GM19467 (cell line): ENCODE data around the gene PPP1R1A.

Source experiments
- ATAC-seq: cut with Tn5 transposase; IDR thresholded peaks from one replicate; pipeline ENCODE4 v1.9.1; 2021; ENCODE audit warnings: mild to moderate bottlenecking, moderate library complexity; ENCODE audit not compliant: unreplicated experiment

PPP1R1A gene, protein sequence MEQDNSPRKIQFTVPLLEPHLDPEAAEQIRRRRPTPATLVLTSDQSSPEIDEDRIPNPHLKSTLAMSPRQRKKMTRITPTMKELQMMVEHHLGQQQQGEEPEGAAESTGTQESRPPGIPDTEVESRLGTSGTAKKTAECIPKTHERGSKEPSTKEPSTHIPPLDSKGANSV

DNA sequence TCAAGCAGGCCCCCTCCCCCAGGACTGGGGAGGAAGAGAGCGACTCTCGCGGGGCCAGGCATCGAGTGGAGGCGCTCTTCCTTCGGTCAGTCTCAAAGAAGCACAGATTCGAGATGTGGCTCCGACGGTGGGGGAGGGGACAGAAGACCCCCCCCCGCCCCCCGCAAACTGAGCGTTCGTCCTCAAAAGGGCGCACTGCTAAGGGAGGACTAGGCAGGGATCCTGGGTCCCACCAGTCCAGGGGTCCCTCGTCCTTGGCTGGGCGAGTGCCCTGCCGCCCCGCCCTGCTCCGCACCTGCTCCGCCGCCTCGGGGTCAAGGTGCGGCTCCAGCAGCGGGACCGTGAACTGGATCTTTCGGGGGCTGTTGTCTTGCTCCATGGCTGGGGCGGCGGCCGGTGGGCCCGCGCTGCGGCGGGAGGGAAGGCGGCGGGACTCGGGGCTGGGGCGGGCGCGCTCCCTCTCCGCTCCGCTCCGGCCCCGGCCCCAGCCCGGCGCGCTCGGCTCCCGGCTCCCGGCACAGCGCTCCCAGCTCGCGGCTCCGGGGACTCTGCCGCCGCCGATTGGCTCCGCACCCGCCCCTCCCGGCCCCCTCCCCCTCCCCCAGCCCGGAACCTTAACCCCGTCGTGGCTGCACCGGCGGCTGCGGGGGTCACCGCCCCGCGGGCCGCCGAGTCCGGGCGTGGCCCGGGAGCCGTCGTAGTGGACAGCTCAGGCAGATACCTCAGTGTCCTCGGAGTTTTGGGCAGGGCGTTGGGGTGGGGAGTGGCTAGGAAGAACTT, at the start of gene PPP1R1A:
PPP1R1A (minus strand) TSS at position 550 of the 780 bp plus-strand sequence; CDS start at position 379, 171 bp downstream.
- no peak for ATAC-seq

DNA sequence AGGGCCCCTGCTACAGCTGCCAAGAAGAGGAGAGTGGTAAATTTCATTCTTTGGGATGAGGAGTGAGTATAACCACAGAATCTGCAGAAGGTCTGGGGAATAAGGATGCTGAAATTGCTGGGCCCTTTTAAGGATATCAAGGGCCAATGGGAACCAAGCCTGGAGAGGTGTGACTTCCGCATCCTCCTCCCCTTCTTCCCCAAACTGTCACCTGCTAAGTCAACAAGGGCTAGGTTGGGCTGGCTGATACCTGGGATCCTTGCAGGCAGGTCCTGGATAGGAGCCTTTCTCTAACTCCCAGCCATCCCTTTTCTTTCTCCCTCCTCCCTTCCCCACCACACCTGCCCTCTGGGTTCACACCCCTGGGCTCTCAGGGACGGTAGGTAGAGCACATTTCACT, 46.3 kb upstream of the PPP1R1A start, which contains the start of gene LACRT:
LACRT (minus strand) TSS at position 101 of the 400 bp plus-strand sequence; CDS start at position 47, 54 bp downstream.
- ATAC-seq: no peak

DNA sequence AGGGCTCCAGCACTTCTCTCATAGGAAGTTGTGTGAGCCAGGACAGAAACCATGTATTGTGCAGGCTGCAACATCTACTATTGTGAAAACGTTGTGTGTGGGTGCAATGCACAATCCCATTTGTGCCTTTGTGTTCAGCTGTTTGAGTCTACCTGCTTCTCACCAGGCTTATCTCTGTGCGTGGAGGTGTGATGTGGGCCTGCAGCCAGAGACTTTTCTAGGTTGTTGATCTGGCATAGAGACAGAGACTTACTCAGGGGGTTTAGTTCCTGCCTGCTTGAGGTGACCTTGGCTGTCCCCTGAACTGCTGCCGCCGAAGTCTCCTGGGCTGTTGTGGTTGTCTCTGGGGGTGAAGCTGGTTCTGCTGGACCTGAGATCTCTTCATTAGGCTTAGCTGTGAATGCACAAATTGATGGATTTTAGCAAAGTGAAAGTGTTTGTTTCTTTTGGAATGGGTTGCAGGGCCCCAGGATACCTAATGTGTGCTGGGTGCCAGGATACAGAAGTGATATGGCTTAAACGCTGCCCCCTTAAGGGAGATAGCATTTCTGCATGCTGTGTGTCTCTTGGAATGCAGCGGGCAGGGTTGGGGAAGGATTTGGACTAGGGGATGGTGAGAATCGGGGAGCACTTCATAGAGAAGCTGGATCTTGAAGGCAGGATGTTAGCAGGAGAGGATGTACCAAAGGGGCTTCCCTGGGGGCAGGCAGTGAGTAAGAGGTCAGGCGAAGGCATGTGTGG, 43.7 kb upstream of the PPP1R1A start:
- ATAC-seq: no peak

DNA sequence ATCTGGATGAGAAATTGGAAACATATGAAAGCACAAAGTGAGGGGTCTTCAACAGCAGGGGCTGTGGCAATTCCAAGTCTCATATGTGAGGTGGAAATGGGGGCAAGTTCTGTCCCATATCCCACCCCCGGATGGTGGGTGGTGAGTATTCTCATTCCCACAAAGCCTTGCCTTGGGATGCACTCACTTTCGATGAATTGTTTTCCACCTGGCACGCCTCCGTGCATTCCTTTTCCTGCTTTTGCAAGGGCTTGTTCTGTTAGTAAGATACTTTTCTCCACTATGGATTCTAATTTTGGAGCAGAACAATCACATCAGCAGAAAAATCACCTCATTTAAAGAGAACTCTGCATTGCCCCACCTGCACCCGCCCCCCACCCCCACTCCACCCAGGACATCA, 43.1 kb upstream of the PPP1R1A start:
- ATAC-seq: no peak

DNA sequence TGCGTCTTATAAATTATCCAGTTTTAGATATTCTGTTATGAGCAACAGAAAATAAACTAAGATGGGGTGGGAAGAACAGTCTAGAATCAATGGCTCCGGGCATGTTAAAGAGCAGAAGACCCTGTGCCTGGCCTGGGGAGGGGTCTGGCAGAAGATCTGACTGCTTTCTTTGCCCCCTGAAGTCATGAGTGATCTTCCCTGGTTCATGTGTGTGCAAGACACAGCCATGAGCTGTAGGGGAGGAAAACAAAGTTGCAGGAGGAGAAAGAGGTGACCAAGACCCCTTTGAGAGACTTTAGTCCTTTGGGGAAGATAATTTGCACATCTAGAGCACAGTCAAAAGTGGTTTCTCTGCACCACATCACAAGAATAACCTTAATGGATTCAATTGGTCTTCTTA, 41.5 kb upstream of the PPP1R1A start:
- no peak for ATAC-seq

DNA sequence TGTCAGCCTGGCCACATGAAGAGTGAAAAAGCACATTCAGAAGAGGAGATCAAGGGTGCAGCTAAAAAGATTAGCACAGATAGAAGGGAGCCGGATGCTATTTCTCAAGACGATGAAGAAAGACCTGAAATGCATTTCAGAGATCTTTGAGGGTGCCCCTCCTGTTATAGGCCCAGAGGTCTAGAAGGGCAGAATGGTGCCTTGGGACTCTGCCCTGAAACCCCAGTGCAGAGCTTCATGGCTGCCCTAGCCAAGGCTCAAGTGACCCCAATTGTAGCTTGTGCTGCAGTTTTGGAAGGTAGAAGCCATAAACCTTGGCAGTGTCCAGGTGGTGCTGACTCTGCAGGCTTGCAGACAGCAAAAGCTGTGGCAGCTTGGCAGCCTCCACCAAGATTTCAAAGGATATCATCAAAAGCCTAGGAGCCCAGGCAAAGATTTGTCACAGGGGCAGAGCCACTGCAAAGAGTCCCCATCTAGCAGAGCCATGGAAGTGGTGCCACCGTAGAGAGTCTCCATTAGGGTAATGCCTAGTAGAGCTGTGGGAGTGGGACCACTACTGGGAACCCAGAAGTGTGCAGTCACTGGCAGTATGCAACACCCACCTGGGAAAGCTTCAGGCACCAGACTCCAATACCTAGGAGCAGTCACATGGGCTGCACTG, 39.9 kb upstream of the PPP1R1A start:
- no peak for ATAC-seq

DNA sequence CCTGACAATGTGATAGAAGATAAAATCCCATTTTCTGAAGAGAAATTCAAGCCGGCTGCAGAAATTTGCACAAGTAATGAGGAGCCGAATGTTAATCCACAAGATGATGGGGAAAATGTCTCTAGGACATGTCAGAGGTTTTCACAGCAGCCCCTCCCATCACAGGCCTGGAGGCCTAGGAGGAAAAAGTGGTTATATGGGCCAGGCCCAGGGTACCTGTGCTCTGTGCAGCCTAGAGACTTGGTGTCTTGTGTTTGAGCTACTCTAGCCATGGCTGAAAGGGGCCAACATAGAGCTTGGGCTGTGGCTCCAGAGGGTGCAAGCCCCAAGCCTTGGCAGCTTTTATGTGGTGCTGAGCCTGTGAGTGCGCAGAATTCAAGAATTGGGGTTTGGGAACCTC, 38.8 kb upstream of the PPP1R1A start:
- no peak for ATAC-seq

DNA sequence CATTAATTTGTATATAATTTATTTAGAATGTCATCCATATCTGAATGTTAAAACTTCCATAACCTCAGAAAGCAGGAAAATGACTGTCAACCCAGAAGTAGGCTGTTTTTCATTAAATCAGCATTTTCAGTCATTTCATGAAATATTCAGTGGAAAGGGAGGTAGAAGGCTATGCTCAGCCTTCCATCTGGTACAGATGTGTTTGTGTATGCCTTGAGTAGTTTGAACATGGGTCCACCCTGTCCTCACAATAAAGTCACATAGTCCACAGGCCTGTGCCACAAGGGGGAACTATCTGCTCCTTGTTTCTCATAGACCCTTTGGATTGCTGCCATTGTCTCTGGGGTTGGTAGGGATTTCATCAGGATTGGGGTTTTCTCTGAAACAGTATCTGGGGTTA, 37.1 kb upstream of the PPP1R1A start:
- ATAC-seq: no peak

DNA sequence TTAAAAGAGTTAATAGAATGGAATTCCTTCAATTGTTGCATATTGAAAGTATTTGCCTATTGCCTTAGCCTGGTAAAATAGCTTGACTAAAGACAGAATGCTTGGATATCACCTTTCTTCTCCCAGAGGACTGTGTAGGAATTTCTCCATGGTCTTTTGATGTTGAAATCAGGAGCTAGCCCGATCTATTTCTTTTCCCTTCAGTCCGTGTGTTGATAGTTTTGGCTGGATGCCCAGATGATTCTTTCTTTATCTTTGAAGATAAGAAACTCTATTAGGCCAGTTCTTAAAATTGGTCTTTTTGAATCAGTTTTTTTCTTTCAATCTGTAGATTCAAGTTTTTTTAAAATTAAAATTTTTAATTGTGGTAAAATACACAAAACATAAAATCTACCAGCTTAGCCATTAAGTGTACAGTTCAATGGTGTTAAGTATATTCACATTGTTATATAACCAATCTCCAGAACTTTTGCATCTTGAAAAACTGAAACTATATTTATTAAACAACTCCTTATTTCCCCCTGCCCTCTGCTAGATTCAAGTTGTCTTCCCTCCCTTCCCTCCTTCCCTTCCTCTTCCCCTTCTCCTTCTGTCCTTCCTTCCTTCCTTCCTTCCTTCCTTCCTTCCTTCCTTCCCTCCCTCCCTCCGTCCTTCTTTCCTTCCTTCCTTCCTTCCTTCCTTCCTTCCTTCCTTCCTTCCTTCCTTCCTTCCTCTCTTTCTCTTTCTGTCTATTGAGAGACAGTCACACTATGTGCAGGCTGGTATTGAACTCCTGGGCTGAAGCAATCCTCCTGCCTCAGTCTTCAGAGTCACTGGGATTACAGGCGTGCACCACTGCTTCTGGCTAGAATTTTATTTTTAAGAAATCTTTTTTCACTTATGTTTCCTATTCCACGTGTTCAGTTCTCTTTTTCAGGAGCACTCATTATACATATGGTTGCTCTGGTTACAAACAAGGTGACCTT, 36.1 kb upstream of the PPP1R1A start:
- no peak for ATAC-seq

DNA sequence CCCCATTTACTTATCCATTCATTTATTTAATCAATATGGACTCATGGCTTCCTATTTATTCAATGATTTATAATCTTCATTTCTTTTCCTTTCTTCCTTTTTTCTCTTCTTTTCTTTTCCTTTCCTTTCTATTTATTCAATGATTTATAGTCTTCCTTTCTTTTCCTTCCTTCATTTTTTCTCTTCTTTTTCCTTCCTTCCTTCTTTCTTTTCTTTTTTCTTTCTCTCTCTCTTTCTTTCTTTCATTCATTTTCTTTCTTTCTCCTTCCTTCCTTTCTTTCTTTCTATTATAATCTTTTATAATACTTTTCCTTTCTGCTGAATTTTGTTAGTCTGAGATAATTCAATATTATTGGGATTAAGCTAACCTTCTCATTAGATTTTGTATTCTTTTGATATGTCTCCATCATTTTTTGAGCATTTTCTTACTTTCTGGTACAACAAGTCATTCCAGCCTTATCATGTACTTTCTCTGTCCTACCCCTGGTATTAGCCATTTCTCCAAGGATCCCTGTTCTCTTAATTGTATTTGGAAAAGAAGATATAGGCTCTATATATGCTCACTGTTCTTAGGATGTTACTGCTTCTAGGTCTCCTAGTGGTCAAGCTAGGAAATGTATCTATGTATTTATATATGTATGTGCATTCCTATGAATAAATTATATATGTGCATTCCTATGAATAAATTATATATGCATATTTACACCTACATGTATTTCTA, 34.2 kb upstream of the PPP1R1A start:
- no peak for ATAC-seq

DNA sequence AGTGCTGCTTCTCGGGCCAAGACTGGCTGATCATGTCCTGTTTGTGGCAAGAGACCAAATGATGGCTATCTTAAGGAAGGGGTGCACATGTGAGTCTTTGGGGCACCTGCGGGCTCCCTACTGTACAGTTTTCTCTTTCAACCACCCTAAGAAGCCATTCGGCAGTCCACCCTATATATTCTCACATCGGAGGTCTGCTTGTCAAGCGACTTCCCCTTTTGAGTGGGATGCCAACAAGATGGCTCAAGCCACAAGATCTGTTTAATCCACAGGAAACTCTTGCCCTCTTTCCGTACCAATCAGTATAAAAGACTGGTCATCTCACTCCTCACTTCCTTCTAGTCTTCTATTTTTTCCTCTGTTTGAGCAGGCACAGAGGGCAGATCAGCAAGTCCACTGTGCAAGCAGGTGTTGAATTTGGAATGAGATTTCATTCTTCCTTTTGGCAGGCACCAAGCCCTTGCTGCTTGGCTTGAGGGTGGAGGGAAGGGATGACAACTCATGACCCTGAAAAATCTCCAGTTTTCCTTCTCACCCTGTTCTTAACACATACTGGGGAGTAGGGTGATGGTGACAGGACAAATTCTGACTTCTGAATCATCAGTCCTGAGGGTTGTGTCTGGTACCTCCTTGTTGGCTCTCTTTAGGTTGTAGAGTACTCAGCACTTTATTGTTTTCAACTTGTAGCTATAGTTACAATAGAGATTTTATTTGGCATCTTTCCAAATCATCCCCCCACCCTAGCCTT, 28.6 kb upstream of the PPP1R1A start:
- ATAC-seq: no peak

DNA sequence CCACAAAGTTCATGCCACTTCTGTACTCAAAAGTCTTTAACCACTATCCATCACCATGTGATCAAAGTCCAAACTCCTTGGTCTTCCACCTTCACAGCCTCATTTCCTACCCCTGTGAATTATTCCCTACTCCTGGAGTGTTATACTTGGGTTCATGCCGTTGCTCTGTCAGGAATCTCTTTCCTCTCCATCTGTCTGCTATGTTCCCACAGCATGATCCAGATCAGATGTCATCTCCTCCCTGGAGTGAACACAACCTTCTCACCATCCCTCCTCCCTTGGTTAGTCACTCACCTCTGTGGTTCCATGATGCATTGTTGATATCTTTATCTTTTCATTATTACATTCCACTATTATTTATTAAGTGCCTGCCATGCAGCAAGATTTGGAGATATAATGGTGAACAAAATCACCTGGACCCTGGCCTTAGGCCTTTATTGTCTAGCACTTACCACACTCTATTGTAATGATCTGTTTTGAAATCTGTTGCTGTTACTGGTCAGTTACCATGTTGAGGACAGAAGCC, 23.8 kb upstream of the PPP1R1A start:
- no peak for ATAC-seq

DNA sequence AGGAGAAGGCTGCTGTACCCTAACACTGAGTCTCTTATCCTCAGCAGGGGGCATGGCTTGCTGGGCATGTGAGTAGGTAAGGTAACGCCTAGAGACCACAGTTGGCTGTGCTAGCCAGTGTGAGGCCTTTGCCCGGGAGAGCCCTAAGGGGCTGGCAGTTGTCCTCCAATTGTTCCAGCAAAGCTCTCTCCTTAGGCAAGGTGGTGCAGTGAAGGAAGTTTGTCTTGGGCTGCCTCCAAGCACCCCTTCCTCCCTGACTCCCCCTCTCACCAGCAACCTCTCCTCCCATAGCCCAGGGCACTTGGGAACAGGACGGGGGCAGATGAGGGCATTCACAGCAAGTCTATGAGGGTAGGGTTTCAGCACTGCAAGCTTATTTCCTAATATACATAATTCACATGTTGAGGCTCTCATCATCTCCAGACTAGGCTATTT, 23.3 kb upstream of the PPP1R1A start:
- no peak for ATAC-seq

DNA sequence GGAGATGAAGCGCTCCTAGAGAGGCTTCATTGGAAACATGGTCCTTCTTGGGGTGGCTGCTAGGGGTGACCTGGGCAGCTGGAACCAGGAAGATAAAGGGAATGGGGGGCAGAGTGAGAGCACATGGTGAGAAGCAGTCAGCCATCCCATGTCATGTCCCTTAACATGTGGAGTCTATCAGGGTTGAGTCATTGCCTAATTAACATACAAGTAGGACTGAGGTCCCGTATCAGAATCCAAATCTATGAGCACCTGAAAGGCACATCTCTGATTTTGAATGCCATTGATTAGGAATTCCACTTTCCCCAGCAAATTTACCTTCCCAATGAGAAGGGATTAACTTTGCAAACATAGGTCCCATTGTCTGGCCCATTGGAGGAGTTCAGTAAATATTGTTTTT, 20.3 kb upstream of the PPP1R1A start:
- no peak for ATAC-seq

DNA sequence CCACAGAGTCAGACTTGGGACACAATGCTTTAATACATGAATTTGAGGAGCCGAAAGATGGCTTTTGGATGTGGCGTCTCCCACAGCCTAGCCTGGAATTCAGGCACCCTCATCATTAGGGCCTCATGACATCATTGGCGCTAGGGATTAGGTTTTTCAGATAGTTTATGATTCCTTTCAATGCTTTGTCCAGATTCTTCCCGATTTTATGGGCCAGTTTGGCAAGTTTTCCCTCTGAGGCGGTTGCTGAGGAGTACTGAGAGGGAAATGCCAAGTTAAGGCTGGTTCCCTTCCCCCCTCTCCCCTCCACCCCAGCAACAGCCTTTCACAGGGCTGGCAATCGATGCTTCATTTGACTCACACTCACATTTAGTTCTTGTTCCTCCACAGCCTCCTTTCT, 19.7 kb upstream of the PPP1R1A start:
- ATAC-seq: no peak

DNA sequence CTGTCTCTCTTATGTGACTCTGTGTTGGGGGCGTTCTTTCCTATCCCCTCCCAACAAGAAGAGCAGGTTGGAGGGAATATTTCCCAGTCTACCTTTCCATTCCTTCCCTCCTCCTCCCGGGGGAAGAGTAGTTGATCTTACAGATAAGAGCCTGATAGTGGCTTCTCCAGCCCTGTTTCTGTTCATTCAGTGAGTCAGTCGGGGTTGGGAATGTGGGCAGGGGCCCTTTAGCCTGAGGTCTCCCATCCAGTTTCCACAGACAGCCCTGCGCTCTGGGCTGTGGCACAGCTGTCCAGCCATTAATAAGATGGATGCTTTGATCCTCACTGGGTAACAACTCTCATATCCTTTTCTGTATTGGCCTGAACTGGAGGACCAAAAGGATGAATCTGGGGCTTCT, 18.1 kb upstream of the PPP1R1A start:
- no peak for ATAC-seq

DNA sequence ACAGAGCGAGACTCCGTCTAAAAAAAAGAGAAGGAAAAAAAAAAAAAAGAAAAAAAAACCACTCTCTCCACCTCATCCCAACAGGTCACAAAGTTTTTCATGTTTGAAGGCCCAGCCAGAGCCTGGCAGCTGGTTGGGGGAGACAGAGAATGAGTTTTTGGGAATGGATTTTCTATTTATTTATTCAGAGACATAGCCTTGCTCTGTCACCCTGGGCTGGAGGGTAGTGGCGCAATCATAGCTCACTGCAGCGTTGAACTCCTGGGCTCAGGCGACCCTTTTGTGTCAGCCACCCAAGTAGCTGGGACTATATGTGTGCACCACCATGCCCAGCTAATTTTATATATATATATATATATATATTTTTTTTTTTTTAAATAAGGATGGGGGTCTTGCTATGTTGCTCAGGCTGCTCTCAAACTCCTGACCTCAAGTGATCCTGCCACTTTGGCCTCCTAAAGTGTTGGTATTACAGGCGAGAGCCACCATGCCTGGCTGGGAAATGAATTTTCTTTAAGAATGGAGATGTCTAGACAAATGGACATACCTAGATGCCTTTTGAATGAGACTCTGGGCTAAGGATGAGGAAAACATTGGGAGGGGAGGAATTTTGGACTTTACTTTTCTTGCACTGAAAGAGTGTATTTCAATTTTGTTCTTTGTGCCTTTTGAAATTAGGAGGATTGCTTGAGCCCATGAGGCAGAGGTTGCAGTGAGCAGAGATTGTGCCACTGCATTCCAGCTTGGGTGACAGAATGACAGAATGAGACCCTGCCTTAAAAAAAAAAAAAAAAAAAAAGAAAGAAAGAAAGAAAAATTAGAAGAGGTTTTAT, 16.9 kb upstream of the PPP1R1A start:
- ATAC-seq: no peak

DNA sequence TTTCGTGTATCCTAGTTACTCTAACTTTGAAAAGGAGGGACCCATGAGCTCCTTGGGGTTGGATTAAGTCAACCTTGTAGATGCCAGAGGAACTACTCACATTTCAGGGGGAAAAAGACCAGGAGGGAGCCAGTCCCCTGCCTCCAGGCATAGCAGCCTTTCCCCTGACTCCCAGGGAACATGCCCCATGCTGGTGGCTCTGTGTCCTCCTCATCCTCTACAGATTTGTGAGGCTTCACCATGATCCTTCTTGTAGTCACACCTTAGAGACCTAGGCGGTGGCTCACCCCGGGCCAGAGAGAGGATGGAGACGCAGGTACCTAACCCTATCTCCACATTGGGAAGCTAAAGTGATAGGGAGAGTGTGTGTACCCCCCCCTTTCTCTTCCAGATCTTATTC, 16.0 kb upstream of the PPP1R1A start:
- no peak for ATAC-seq
